ENCODE data around the gene PELO.

DNA sequence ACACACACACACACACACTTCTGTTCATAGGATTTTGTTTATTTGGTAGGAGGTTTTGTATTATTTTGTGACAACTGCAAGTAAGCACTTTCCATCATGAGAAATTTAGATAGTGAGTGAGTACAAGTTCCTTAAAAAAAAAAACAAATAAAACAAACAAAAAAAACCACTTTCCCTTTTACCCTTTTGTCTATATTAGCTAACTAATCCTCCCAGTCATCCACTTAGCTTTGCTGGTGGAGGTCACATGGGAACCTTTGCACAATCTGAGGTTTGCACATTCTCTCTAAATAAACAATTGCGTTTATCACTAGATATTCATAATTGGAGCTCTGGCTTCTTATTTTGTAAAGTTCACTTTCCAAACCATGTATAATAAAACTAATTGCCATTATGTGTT lies 6.8 kb downstream of the PELO start:
- TF ChIP-seq FOXJ3 (CRISPR knock-in tag; IDR thresholded peaks at IDR 0.05; ENCODE audit: borderline replicate concordance) (no peak), IRF2 (CRISPR knock-in tag; IDR thresholded peaks at IDR 0.05; ENCODE audit: borderline replicate concordance, low read depth) (no peak), ETV6 (CRISPR knock-in tag; IDR thresholded peaks at IDR 0.05) (no peak), ZNF263 (CRISPR knock-in tag; IDR thresholded peaks at IDR 0.05; ENCODE audit: low read depth) (no peak), GABPB1 (CRISPR knock-in tag; IDR thresholded peaks at IDR 0.05) (no peak), CTCF (IDR thresholded peaks at IDR 0.05) (no peak), CREB1 (CRISPR knock-in tag; IDR thresholded peaks at IDR 0.05) (no peak), ELF4 (CRISPR knock-in tag; IDR thresholded peaks at IDR 0.05; ENCODE audit: low read depth) (no peak), SP1 (CRISPR knock-in tag; conservative IDR thresholded peaks at IDR 0.05) (no peak), MXD4 (CRISPR knock-in tag; IDR thresholded peaks at IDR 0.05; ENCODE audit: borderline replicate concordance) (no peak)
- TF ChIP-seq, protein P1, sequence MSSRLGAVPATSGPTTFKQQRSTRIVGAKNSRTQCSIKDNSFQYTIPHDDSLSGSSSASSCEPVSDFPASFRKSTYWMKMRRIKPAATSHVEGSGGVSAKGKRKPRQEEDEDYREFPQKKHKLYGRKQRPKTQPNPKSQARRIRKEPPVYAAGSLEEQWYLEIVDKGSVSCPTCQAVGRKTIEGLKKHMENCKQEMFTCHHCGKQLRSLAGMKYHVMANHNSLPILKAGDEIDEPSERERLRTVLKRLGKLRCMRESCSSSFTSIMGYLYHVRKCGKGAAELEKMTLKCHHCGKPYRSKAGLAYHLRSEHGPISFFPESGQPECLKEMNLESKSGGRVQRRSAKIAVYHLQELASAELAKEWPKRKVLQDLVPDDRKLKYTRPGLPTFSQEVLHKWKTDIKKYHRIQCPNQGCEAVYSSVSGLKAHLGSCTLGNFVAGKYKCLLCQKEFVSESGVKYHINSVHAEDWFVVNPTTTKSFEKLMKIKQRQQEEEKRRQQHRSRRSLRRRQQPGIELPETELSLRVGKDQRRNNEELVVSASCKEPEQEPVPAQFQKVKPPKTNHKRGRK (CRISPR knock-in tag; IDR thresholded peaks at IDR 0.05; ENCODE audit: borderline replicate concordance), result no peak
